GM19455 (cell line): ENCODE measurements around the gene RMND5B.
"Not testable (repeated sequence)": the region's sequence is repeated elsewhere in the genome, so short reads cannot be mapped to it uniquely, and the experiment has no call there.

Source experiments
- ATAC-seq: cut with Tn5 transposase; IDR thresholded peaks from one replicate; pipeline ENCODE4 v1.9.1; 2021; ENCODE audit not compliant: unreplicated experiment

Gene RMND5B

DNA sequence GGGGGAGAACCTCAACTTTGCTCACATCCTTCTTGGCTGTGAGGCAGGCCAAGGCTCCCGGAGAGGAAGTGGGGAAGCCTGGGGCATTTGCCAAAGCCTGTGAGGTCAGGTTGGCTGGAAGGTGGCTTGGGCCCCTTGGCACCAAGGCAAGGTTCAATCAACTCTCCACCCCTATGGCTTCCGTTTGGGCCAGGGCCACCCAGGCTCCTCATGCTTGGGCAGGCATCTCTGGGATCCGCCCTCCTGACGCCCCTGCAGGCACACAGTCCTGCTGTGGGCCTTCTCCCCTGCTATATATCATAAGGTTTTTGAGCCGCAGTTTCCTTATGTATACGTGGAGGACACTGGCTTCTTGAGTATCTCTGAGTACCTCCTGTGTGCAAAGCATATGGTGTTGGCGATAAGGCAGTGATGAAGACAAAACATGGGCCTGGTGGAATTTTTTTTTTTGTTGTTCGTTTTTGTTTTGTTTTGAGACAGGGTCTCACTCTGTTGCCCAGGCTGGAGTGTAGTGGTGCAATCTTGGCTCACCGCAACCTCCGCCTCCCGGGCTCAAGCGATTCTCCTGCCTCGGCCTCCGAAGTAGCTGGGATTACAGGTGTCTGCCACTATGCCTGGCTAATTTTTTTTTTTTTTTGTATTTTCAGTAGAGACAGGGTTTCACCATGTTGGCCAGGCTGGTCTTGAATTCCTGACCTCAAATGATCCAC lies 3.4 kb upstream of the RMND5B start:
- ATAC-seq, result not testable (repeated sequence)

- ATAC-seq, result no peak
Observed at GRCh38 chr5:178129296-178129695, 1.5 kb upstream of the RMND5B start.

DNA sequence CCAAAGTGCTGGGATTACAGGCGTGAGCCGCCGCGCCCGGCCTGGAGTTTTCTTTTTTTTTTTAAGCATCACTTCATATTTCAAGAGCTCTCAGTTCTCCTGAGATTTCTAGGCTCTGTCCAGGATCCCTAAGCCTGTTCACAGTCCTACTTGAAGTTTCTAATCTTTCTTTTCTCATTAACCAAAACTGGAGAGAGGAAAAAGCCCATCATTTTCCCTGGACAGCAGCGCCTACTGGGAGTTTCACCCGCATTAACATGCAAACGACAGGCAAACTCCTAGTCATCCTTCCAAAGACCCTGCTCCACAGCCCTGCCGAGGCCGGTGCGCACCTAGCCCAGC lies 609 bp upstream of the RMND5B start:
- not testable (repeated sequence) for ATAC-seq

- ATAC-seq, result peak; percentile 14
Observed at GRCh38 chr5:178131446-178131996, 707 bp downstream of the RMND5B start.

DNA sequence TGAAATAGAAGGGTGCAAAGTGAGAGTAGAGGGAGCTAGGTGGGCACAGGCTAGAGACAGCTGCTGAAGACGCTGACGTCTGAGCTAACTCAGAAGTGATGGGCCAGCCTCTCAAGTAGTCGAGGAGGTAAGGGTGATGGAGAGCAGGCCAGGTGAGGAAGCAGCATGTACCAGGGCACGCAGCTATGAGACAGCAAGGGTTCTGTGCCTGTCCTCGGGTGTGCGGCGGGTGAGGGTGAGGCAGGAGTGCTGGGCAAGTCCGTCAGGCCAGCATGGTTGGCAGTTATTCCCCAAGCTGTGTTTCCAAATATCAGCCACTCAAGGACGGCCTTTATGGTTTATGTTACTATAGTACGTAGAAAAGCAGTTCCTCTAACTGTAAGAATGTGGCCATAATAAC lies 6.2 kb downstream of the RMND5B start:
- no peak for ATAC-seq

GRCh38 chr5:178137991-178138390 lies 7.2 kb downstream of the RMND5B start:
- ATAC-seq, result no peak

DNA sequence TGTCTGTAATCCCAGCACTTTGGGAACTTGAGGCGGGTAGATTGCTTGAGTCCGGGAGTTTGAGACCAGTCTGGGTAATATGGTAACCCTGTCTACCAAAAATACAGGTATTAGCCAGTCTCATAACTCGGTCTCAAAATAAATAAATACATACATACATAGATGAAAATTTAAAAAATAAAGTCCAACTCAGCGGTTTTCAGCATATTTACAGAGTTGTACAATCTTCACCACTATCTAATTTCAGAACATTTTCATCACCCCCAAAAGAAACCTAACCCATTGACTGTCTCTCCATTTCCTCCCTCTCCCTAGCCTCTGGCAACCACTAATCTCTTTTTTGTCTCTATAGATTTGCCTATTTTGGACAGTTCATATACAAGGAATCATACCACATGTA lies 10.7 kb downstream of the RMND5B start:
- ATAC-seq, result no peak

GRCh38 chr5:178142642-178143041 lies 11.8 kb downstream of the RMND5B start:
- ATAC-seq, result no peak

- no peak for ATAC-seq
Observed at GRCh38 chr5:178143246-178143645, 12.4 kb downstream of the RMND5B start.

GRCh38 chr5:178143901-178144300 lies 13.1 kb downstream of the RMND5B start:
- no peak for ATAC-seq

GRCh38 chr5:178145965-178146820 lies 15.4 kb downstream of the RMND5B start:
- no peak for ATAC-seq

- ATAC-seq, result no peak
Observed at GRCh38 chr5:178147406-178147805, 16.6 kb downstream of the RMND5B start.

DNA sequence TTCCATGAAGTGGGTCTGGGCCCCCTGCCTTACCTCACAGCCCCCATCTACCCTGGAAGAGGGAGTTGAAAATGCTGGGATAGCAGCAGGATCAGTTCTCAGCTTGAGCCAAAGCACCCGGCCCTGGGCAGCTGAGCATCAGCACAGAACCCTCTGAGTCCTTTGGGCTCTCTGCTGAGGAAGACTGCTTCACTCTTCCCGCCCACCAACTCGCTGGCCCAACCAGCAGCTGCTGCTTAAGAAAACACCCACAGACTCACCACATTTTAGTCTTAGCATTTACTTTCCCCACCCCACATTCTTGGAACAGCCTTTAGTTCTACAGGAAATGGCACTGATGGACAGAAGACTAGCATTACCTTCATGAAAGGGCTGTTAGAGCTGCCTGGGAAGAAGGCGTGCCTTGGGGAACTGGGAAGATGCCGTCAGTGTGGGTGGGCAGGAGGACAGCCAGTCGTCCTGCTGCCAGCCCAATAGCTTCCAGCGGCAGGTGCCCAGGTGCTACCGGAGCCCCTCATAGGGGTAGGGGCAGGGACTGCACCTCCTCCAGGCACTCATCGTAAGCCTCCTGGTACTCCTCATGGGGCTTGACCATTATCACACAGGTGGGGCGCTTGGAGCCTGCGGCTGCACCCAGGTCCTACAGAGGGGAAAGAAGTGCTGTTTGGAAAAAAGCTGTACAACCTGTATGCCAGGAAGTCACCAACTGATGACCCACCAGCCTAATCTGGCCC lies 18.6 kb downstream of the RMND5B start:
- ATAC-seq, result no peak

- no peak for ATAC-seq
Observed at GRCh38 chr5:178150977-178151734, 20.3 kb downstream of the RMND5B start.

GRCh38 chr5:178152491-178153444 lies 22.0 kb downstream of the RMND5B start:
- ATAC-seq, result no peak

GRCh38 chr5:178153530-178154340 lies 22.9 kb downstream of the RMND5B start, which contains the start of gene NHP2:
Gene NHP2 (minus strand): TSS chr5:178153885. CDS start chr5:178153817, 68 bp downstream.
- ATAC-seq, result peak; percentile 95

- no peak for ATAC-seq
Observed at GRCh38 chr5:178155065-178155464, 24.3 kb downstream of the RMND5B start.

DNA sequence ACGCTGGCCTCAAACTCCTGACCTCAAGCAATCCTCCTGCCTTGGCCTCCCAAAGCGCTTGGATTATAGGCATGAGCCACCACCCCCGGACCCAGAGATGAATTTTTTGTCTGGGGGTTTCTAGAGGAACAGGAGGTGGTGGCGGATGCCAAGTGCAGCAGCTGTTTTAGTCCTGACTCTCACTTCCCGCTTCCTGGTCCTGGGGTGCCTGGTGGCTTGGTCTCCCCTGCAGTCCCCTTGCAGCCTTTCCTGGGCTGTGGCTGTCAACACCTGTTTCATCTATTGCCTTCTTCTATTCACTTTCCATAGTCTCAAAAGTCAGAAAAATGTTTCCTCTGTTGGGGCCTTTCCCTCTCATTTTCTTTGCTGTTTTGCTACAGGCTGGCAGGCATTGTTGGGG lies 29.4 kb downstream of the RMND5B start:
- ATAC-seq, result no peak

- no peak for ATAC-seq
Observed at GRCh38 chr5:178162481-178162880, 31.7 kb downstream of the RMND5B start.
